GM13976 (cell line): ENCODE measurements around the gene MED23.
"Not testable (repeated sequence)": the region's sequence is repeated elsewhere in the genome, so short reads cannot be mapped to it uniquely, and the experiment has no call there.

Experiments
- DNase-seq: peaks from one replicate; pipeline ENCODE4 v3.0.0; 2012; ENCODE audit warnings: low spot score
- CTCF ChIP-seq: IDR thresholded peaks from 2 replicates; pipeline ENCODE4 v1.5.1; 2012; ENCODE audit warnings: borderline replicate concordance, mild to moderate bottlenecking; ENCODE audit not compliant: insufficient read depth; ENCODE audit errors: extremely low read depth, missing control alignments, control extremely low read depth
- in situ Hi-C: fragments of 300-500 bp; cut with MboI; formaldehyde crosslinking; loops from one replicate; pipeline ENCODE4 v1.12.0; 2022; ENCODE audit warnings: low sequenced_read_pairs, mixed read lengths, inconsistent platforms; ENCODE audit not compliant: unreplicated experiment

Gene MED23

GRCh38 chr6:131549811-131550210 lies 78.2 kb downstream of the MED23 start:
- no peak for DNase-seq
- TF ChIP-seq CTCF: no peak
- in situ Hi-C loops: no loop called here

- in situ Hi-C loops: no loop called here
- no peak for DNase-seq
- TF ChIP-seq CTCF: no peak
Measured at GRCh38 chr6:131548441-131548840, 79.6 kb downstream of the MED23 start.

- TF ChIP-seq CTCF: no peak
- no peak for DNase-seq
- in situ Hi-C loops: no loop called here
Measured at GRCh38 chr6:131547488-131547887, 80.6 kb downstream of the MED23 start.

GRCh38 chr6:131545317-131545716 lies 82.7 kb downstream of the MED23 start:
- in situ Hi-C loops: no loop called here
- DNase-seq: no peak
- TF ChIP-seq CTCF: no peak

GRCh38 chr6:131538615-131539014 lies 89.4 kb downstream of the MED23 start:
- DNase-seq: not testable (repeated sequence)
- in situ Hi-C loops: loop anchor here (10.0 kb wide), 1 partner anchor 654 kb away; no protein-coding TSS in a partner anchor

- in situ Hi-C loops: loop anchor here (10.0 kb wide), 1 partner anchor 648 kb away; no protein-coding TSS in a partner anchor
- TF ChIP-seq CTCF: no peak
- DNase-seq: peak; percentile 41
Measured at GRCh38 chr6:131532580-131533039, 95.4 kb downstream of the MED23 start.

GRCh38 chr6:131531681-131532080 lies 96.4 kb downstream of the MED23 start:
- in situ Hi-C loops: loop anchor here (10.0 kb wide), 1 partner anchor 647 kb away; no protein-coding TSS in a partner anchor
- not testable (repeated sequence) for DNase-seq

GRCh38 chr6:131530936-131531335 lies 97.1 kb downstream of the MED23 start:
- DNase-seq: not testable (repeated sequence)
- in situ Hi-C loops: loop anchor here (10.0 kb wide), 1 partner anchor 646 kb away; no protein-coding TSS in a partner anchor
